SKM-1 treated with dmso at 0.1 percent for 144 hours (cell line): ENCODE data around the gene TGM1.
A peak's percentile ranks its signal among the peaks of the same experiment; 100 is the strongest.

ENCODE experiments used
- DNase-seq: peaks from one replicate; lab custom pipeline; 2025; ENCODE audit not compliant: unreplicated experiment; lab: John Stamatoyannopoulos, UW

Gene TGM1

DNA sequence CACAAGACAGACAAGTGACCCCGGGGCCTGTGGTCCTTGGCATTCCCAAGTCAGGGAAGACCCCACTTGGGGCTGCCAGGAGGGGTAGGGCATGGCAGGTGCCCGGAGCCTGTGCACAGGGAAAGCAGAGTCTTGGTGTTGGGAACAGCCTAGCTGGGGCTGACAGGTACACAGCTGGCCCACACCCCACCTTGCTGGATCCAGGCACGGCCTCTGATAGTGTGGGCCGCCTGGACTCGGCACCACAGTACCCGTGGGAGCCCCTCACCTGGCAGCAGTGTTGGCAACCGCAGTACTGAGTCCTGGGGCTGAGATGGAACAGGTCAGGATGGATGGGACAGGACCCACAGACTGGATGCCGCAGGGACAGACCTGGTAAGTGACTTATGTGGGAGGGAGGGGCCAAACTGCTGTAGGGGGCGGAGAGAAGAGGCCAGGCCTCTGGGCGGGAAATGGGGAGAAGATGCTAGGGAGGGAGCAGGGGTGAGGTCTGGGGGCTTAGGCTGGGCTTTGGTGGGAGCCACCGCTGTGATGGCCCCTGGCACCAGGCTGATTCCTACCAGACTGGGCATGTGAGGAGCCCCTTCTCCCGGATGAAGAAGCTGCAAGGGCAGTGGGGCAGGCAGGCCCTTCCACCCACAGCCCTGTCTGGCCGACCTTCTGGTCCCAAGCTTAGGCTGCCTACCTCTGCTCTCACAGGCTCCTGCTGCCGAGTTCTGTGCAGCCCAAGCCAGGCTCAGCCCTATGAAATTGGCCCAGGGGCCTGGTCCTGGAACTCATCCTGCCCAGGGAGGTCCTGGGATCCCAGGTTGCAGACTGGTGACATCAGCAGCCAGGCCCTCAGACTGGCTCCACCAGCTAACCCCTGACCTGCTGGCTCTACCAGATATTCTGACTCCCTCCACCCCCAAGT is at the start of gene TGM1:
TGM1 (minus strand) TSS at position 357 of the 913 bp plus-strand sequence. CDS start 825 bp downstream, outside the sequence.
- no peak for DNase-seq

DNA sequence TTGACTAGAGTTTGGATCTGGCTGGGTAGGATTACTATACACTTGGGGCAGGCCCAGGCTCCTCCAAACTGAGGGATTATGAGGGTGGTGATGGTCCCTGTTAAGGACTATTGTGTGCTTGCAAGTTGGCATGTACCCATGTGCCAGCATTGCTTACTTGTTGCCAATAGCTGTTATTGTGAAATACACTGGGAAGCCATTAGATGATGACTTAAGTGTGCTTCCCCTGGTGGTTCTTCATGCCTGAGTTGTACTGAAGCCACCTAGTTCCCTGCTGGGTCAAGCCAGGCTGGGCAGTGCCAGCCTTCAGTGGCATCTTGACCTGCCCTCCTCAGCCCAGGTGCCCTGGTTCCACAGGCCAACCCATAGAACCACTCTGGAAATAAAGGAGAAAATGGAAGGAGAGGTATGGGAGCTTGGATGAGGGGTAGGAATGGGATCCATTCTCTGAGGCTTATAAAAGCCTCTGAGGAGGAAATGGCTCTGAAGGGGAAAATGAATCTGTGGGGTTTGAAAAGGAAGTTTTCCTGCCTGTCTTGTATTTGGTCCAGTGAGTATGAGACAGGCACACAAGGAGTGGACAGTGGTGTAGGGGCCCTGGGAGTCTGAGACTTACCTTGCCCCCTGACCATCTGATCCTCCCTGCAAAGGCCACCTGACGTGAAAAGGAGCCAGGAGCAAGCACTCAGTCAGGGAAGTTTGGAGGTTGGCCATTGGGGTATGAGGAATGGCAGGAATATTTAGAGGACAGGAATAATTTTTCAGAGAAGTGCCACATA is 49.0 kb upstream of the TGM1 start:
- no peak for DNase-seq

DNA sequence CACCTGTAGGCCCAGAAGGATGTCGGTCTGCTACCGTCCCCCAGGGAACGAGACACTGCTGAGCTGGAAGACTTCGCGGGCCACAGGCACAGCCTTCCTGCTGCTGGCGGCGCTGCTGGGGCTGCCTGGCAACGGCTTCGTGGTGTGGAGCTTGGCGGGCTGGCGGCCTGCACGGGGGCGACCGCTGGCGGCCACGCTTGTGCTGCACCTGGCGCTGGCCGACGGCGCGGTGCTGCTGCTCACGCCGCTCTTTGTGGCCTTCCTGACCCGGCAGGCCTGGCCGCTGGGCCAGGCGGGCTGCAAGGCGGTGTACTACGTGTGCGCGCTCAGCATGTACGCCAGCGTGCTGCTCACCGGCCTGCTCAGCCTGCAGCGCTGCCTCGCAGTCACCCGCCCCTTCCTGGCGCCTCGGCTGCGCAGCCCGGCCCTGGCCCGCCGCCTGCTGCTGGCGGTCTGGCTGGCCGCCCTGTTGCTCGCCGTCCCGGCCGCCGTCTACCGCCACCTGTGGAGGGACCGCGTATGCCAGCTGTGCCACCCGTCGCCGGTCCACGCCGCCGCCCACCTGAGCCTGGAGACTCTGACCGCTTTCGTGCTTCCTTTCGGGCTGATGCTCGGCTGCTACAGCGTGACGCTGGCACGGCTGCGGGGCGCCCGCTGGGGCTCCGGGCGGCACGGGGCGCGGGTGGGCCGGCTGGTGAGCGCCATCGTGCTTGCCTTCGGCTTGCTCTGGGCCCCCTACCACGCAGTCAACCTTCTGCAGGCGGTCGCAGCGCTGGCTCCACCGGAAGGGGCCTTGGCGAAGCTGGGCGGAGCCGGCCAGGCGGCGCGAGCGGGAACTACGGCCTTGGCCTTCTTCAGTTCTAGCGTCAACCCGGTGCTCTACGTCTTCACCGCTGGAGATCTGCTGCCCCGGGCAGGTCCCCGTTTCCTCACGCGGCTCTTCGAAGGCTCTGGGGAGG is 47.9 kb upstream of the TGM1 start, which contains the start of gene LTB4R:
LTB4R (plus strand) TSS at position 857 of the 959 bp plus-strand sequence. CDS start 4,150 bp downstream, outside the sequence.
- no peak for DNase-seq

DNA sequence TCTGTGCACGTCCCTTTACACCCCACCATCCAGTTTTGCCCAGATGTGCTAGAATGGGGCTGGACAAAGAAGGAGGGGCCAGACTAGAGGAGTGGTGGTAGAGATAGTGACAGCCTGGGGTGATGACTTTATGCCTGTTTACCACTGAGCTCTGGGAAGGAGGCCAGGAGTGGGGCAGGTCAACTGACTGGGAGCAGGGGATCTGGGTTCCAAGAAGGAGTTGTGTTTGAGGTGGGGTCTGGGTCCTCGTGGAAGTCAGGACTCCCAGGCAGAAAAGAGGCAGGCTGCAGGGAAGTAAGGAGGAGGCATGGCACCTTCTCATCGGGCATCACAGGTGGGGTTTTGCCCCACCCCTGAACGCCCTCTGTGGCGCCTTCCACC is 47.3 kb upstream of the TGM1 start:
- DNase-seq, result no peak

DNA sequence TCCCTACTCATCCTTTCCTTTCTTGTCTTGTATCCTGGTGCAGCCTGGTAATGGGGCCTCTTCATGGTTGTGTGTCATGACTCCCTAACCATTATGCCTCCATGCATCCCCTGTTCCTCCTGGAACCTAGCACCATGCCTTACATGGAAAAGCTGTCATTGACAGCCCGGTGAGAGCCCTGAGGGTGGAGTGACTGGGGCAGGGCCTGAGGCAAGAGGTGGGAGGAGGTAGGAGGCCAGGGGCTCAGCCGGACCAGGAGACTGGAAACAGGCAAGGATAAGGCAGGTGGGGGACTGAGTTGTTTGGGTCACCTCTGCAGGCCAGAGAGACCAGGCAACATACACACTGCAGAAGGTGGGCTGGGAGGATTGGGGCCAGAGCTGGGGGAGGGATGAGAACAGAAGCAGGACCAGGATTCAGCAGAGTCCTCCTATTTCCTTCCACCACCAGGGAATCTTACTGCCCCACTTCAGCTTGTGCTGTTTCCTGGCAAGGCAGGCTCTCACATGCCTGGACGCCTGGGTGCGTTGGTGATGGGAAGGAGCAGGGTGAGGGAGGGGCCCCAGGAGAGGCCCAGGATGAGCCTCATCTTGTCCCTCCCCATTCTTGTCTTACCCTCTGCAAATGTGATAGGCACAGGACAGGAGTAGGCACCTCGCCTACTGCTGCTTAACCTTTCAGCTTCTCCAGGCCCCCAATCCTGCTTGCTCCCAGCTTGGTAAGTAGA is 46.7 kb upstream of the TGM1 start, which contains the start of gene LTB4R2:
LTB4R2 (plus strand) TSS at position 603 of the 727 bp plus-strand sequence. CDS start 525 bp downstream, outside the sequence.
- no peak for DNase-seq

DNA sequence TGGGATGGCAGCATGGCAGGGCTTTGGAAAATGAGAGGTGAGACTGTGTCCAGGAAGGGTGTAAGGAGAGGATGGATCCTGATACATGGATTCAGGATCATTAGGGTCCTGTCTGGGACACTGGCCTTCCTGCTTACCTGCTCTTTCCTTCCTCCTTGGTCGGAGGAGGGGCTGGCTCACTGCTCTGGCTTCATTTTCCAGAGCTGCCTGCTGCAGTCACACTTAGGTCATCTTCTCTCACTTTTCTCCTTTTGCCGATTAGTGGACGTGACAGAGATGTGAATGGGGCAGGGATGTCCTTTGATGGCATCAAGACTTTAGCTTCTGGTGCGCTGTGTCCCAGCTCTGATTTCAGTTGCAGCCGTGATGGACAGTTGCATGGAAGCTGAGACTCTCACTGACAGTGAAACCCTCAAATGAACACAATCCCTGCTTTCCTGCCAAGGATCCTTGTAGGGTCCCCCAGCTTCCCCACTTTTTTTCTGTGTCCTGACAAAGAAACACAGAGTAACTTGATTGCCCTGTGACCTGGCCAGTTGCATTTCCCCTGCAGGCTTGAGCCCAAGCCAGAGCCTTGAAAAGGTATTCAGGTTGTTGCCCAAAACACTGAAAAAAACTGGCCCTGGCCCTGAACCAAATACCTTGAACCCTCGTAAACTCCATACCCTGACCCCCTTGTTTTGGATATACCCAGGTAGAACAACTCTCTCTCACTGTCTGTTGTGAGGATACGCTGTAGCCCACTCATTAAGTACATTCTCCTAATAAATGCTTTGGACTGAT is 45.6 kb upstream of the TGM1 start:
- no peak for DNase-seq

DNA sequence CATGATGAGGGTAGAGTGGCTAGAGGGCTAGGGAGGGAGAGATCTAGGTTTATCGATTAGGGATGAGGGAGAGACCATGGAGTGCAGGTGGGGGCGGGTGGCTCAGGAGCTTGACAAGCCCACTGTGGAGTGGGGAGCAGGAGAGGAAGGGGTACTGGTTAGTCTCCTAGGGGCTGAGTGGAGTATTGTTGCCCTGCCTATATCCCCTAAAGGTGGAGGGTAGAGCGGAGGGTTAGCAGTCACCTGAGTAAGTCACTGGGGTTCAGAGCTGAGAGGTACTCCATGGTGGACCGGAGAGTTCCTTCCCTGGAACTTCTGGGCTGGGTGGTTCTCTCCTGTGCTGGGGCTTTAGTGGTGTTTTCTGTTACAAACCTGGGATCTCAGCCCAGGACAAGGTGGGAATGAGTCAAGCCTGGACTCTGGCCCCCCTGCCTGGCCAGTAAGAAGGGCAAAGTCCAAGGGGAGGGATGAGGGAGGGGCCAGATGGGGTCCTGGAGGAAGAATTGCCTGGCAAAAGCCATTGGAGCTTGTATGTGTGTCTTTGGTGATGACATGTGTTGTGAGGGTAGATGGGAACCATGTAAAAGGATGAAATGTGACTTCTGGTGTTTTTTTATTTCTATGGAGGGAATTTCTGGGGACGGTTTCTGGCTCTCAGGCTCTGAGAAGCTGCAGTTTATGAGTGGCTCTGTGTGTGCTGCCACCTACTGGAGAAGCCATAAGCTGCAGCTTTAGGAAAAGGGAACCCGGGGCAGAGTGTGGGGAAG is 44.8 kb upstream of the TGM1 start, which contains the start of gene CIDEB:
CIDEB (minus strand) TSS at position 403 of the 767 bp plus-strand sequence; CDS start at position 284, 119 bp downstream.
- DNase-seq, result no peak

DNA sequence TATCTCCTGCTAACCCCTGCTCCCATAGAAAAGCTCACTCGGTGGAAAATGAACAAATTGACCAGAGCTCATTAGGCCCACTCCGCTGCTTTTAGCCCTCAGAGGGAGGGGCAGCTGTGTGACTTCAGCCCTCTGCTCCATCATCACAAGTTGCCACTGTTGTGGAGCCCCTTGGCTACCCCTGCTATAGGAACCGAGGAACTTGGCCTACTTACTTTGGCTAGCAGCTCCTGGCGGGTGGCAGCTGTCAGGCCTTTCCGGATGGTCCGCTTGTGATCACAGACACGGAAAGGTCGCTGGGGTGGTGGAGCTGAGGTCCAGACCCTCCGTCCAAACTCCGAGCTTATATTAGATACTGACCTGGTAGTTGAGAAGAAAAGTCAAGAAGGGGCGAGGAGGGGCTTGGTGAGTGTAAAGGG is 44.2 kb upstream of the TGM1 start:
- DNase-seq, result no peak

DNA sequence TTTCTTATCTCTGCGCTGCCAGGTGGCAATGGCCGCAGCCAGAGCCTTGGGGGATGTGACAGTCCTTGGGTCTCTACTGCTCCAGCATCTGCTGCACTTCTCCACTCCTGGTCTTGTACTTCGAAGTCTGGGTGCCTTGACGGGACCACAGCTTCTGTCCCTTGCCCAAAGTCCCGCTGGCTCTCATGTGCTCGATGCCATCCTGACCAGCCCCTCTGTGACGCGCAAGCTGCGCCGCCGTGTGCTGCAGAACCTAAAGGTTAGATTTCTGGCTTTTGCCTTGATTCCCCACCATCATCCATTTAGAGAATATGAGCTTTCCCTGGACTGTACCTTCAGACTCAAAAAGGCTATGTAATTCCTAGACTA is 41.0 kb upstream of the TGM1 start:
- DNase-seq, result no peak

DNA sequence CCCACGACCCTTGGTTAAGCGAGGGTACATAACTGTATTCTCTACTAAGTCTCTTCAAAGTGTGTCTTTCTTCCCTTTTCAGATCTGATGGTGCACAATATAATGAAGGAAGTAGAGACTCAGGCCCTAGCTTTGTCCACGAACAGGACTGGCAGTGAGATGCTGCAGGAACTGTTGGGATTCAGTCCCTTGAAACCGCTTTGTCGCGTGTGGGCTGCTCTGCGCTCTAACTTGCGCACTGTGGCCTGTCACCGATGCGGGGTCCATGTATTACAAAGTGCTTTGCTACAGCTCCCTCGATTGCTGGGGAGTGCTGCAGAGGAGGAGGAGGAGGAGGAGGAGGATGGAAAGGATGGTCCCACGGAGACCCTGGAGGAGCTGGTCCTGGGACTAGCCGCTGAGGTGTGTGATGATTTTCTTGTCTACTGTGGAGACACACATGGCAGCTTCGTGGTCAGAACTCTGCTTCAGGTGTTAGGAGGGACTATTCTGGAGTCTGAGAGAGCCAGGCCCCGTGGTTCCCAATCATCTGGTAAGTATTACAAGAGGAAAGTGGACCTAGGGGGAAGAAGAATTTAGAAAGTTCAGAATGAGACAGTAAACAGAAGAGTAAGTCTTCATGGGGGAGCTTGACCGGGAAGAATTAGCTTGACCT is 37.5 kb upstream of the TGM1 start:
- DNase-seq, result no peak

DNA sequence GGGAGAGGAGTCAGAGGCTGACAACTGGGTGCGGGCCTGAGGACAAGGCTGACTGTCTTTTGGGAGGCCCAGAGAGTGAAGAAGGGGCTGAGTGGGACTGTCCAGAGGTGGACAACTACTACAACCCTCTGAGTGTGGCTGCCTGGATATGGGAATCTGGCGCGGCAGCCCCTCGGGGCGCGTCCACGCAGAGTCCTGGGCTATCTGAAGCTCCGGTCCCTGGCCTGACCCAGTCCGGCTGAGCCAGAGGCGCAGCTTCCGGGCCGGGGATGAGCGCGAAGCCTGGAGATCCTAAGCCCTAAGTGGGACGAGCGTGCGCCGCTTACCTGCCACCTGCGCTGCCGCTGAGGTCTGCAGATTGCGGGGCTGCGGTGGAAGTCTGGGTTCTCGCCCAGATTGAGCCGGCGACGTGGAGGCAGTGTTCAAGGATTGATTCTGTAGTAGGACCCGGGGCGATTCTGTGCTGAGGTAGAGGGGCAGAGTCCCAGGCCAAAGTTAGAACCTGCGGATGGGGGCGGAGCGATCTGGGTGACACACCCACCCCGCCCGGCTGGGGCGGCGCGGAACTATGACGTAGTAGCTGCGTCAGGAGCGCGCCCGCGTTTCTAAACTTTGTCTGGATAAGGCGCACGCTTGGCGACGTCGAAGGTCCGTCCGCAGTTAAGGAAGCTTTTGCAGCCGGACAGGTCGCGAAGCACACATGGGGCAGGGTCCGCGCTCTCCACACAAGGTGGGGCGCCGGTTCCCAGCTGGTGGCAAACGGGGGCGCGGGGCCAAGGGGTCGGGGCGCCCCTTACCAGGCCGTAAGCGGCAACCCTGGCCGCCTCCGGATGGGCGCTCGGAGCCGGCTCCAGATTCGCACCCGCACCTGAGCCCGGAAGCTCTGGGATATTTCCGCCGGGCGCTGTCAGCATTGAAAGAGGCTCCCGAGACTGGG is 36.5 kb upstream of the TGM1 start, which contains the start of the genes DHRS1 and NOP9:
DHRS1 (minus strand) TSS at position 526 of the 937 bp plus-strand sequence. CDS start 674 bp downstream, outside the sequence.
NOP9 (plus strand) TSS at position 596 of the 937 bp plus-strand sequence; CDS start at position 701, 105 bp downstream.
- DNase-seq, result peak; percentile 45

DNA sequence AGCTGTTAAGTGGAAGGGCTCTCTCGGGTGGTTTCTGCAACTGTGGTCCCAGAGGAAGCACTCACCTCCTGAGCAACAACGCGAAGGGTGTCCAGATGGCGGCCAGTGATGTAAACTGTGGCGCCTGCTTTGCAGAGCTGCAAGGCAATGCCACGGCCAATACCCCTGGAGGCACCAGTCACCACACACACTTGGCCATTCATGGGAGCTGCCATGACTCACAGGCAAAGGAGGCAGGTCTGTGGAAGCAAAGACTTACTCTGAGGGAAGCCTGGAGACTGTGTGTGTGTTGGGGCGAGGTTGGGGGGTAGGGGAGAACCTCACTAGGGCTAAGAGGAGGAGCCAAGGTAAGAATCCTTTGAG is 35.9 kb upstream of the TGM1 start:
- DNase-seq, result no peak

DNA sequence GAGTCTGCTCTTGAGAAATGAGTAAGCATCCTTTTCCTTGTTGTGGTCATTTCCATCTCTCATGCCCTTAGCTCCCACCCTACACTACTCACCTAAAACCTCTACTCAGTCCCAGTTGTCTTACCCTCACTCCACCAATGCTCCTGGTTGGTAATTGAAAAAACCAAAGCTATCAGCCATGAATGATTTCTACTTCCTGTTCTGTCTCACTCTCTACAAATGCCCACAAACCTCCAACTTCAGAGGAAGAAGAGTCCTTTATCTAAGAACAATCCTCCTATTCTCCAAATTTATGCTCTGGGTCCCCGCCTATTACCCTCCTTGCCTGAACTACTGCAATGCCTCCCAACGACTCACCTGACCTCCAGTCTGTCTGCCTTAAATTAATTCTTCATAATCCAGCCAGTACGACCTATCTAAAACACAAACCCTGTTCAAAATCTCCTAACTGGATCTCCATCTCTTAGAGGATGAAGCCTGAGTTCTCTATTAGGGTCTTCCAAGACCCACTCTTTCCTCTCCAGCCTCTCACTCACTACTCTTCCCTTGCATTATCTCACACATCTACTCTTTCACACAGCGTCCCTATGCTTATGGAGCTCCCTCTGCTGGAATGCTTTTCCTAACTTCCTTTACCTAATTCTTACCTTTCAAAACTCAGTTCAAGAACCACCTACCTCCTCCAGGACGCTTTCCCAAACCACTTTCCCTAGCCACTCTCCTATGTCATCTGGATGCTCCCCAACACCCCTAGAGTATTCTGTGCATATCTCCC is 34.4 kb upstream of the TGM1 start:
- DNase-seq, result no peak

DNA sequence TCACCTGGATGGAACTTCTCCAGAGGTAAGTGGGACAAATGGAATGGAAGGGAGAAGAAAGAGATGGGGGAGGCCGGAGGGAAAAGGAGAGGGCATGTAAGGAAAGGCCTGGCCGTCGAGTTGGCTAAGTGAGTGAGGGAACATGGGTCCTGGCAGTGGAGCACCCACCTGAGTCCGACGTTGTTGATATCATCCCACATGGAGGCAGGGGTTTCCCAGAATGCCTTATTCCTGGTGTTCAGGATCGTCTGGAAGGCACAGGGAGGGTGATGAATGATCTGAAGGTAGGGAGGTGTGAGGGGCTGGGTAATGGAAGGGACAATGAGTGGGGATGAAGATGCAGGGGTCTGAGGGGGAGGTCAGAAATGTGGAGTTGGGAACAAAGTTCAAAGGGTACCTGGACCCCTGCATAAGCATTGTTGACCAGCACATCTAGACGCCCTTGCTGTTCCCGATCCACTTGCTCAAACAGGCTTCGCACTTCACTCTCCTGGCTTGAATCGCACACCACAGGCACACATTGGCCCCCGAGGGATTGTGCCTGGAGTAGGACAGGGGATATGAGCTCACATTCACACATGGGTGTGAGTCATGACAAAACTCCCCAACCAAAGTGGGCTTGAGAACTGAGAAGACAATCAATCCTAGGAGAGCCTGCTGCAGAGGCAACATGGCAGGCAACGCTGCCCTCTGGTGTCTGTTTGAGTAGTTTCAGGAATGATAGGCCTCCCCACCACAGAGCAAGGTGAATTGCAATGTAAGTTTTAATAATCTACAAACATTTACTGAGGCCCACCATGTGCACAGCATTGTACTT is 33.6 kb upstream of the TGM1 start:
- DNase-seq, result peak; percentile 25

DNA sequence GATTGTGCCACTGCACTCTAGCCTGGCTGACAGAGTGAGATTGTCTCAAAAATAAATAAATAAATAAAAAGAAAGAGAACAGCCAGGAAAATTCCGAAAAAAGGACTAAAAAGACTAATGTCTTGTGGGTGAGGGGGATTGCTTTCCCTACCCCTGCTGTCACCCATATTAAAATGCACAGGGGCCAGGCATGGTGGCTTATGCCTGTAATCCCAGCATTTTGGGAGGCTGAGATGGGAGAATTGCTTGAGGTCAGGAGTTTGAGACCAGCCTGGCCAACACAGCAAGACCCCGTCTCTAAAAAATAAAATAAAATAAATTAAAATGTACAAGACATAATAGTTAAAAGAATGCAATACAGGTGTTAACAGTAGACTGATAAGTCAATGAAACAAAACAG is 30.5 kb upstream of the TGM1 start:
- no peak for DNase-seq
